HG03139 (cell line): Measurements from ENCODE around the gene GLTP.

Source experiments
- ATAC-seq: cut with Tn5 transposase; IDR thresholded peaks from one replicate; pipeline ENCODE4 v1.9.1; 2021; ENCODE audit not compliant: unreplicated experiment

GLTP gene

GRCh38 chr12:109844983-109845823, 35.1 kb downstream of the GLTP start:
- ATAC-seq = peak; percentile 64

- no peak for ATAC-seq
Observed at GRCh38 chr12:109844091-109844490, 36.2 kb downstream of the GLTP start.

- ATAC-seq = no peak
Observed at GRCh38 chr12:109842021-109842420, 38.3 kb downstream of the GLTP start.

- no peak for ATAC-seq
Observed at GRCh38 chr12:109841356-109841755, 39.0 kb downstream of the GLTP start.

GRCh38 chr12:109840305-109841074, 39.9 kb downstream of the GLTP start:
- no peak for ATAC-seq

- no peak for ATAC-seq
Observed at GRCh38 chr12:109839444-109839843, 40.9 kb downstream of the GLTP start.

GRCh38 chr12:109836916-109837315, 43.4 kb downstream of the GLTP start:
- no peak for ATAC-seq

GRCh38 chr12:109835827-109836226, 44.5 kb downstream of the GLTP start:
- ATAC-seq = no peak

GRCh38 chr12:109833307-109834189, 46.8 kb downstream of the GLTP start, which contains the start of gene TRPV4:
TSS of gene TRPV4 (minus strand) at chr12:109833398. CDS start at chr12:109814796, 18,602 bp downstream.
- no peak for ATAC-seq

GRCh38 chr12:109832541-109833306, 47.6 kb downstream of the GLTP start:
- no peak for ATAC-seq

GRCh38 chr12:109831929-109832328, 48.4 kb downstream of the GLTP start:
- ATAC-seq = no peak

GRCh38 chr12:109831365-109831764, 49.0 kb downstream of the GLTP start:
- no peak for ATAC-seq

GRCh38 chr12:109830718-109831117, 49.6 kb downstream of the GLTP start:
- ATAC-seq = no peak

GRCh38 chr12:109830267-109830666, 50.1 kb downstream of the GLTP start:
- no peak for ATAC-seq

- no peak for ATAC-seq
Observed at GRCh38 chr12:109829667-109830066, 50.7 kb downstream of the GLTP start.

GRCh38 chr12:109828754-109829511, 51.4 kb downstream of the GLTP start:
- ATAC-seq = no peak

- ATAC-seq = no peak
Observed at GRCh38 chr12:109827566-109828550, 52.5 kb downstream of the GLTP start.

GRCh38 chr12:109827080-109827479, 53.3 kb downstream of the GLTP start:
- no peak for ATAC-seq
